Measurements from ENCODE around the gene LAMA4.

LAMA4 gene, protein sequence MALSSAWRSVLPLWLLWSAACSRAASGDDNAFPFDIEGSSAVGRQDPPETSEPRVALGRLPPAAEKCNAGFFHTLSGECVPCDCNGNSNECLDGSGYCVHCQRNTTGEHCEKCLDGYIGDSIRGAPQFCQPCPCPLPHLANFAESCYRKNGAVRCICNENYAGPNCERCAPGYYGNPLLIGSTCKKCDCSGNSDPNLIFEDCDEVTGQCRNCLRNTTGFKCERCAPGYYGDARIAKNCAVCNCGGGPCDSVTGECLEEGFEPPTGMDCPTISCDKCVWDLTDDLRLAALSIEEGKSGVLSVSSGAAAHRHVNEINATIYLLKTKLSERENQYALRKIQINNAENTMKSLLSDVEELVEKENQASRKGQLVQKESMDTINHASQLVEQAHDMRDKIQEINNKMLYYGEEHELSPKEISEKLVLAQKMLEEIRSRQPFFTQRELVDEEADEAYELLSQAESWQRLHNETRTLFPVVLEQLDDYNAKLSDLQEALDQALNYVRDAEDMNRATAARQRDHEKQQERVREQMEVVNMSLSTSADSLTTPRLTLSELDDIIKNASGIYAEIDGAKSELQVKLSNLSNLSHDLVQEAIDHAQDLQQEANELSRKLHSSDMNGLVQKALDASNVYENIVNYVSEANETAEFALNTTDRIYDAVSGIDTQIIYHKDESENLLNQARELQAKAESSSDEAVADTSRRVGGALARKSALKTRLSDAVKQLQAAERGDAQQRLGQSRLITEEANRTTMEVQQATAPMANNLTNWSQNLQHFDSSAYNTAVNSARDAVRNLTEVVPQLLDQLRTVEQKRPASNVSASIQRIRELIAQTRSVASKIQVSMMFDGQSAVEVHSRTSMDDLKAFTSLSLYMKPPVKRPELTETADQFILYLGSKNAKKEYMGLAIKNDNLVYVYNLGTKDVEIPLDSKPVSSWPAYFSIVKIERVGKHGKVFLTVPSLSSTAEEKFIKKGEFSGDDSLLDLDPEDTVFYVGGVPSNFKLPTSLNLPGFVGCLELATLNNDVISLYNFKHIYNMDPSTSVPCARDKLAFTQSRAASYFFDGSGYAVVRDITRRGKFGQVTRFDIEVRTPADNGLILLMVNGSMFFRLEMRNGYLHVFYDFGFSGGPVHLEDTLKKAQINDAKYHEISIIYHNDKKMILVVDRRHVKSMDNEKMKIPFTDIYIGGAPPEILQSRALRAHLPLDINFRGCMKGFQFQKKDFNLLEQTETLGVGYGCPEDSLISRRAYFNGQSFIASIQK (N-terminal part only)

DNA sequence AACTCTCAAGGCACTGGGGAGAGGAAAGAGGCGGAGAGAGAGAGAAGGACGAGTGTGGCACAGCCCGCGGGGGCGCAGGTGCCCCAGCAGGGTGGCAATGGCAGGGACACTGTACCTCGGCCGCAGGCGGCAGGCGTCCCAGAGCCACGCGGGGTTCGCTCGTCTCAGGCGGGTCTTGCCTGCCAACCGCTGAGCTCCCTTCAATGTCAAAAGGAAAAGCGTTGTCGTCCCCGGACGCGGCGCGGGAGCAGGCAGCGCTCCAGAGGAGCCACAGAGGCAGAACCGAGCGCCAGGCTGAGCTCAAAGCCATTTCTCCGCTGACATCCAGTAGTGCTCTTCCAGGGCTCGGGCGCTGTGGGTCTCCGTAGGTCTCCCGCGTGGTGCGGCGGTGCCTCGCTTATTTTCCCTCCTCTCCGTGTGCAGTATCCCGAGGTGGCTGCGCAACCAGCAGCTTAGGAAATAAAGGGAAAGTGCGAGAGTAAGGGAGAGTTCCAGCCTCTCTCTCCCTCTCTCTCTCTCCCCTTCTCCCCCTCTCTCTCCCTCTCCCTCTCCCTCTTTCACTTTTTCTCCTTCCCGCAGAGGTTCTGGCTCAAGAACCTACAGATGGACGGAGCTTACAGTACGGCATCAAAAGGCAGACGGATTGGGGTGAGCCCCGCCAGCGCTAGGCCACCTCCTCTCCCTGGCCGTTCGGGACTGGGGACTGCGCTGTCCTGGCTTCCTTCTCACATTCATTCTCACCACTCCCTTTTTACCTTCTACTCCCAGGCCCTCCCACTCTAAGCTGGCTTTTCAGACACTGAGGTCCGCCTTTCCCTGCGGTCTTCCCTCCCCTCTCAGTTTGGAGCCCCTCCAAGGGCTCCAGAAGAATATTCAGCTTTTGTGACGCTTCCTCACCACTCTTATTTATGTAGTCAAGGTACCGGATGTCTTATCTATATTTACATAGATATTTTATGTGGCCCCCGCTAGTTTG is at the start of gene LAMA4:
Gene LAMA4, minus strand, starts transcription at position 727 of the 976 bp plus-strand sequence. Its CDS starts 417 bp downstream, at position 310.
- H3K4me3 ChIP-seq (ENCODE audit: low read depth, low read length): peak within 1 kb of the TSS; percentile 77
- H3K4me1 ChIP-seq (ENCODE audit: control insufficient read depth, insufficient read depth, low read length): peaks cover 15% of the 10 kb centered on the region
- no peak within 1 kb of the TSS for H3K27ac ChIP-seq (ENCODE audit: low read depth, low read length)
- H3K9me3 ChIP-seq (ENCODE audit: control insufficient read depth, insufficient read depth, low read length): no peaks in the 10 kb centered on the region
- H3K27me3 ChIP-seq (ENCODE audit: control insufficient read depth, insufficient read depth, low read length): peaks cover 34% of the 10 kb centered on the region
- H3K9ac ChIP-seq (ENCODE audit: low read depth, low read length): 0 out of 2 replicates have a peak within 1 kb of the TSS, but pooled peaks have one; percentile 5
- H3K36me3 ChIP-seq (ENCODE audit: control insufficient read depth, insufficient read depth, low read length): no peaks in the 10 kb centered on the region

GRCh38 chr6:112302142-112302705 is 47.9 kb upstream of the LAMA4 start:
- H3K4me3 ChIP-seq (ENCODE audit: low read depth, low read length): no peak overlapping the region
- no peak overlapping the region for H3K9ac ChIP-seq (ENCODE audit: low read depth, low read length)
- H3K9me3 ChIP-seq (ENCODE audit: control insufficient read depth, insufficient read depth, low read length): no peaks in the 10 kb centered on the region
- no peaks in the 10 kb centered on the region for H3K36me3 ChIP-seq (ENCODE audit: control insufficient read depth, insufficient read depth, low read length)
- no peaks in the 10 kb centered on the region for H3K4me1 ChIP-seq (ENCODE audit: control insufficient read depth, insufficient read depth, low read length)
- no peaks in the 10 kb centered on the region for H3K27me3 ChIP-seq (ENCODE audit: control insufficient read depth, insufficient read depth, low read length)
- no peak overlapping the region for H3K27ac ChIP-seq (ENCODE audit: low read depth, low read length)

DNA sequence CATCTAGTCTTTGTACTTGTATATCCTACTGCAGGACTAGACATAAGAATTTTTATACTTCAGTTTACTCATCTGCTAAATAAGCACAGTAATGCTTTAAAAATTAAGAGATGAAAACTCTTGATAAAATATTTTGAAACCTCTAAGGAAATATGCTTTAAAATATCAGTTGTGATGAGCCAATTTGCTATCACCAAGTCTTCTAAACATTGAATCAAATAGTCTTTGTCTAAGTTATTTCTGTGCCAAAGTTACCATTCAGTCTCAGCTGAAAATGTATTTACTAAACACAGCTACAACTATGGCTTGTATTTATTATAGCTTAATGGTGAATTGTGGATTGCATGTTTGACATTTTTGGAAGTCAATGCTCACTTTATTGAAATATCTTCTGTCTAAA is 46.5 kb upstream of the LAMA4 start:
- no peaks in the 10 kb centered on the region for H3K36me3 ChIP-seq (ENCODE audit: control insufficient read depth, insufficient read depth, low read length)
- no peaks in the 10 kb centered on the region for H3K9me3 ChIP-seq (ENCODE audit: control insufficient read depth, insufficient read depth, low read length)
- no peak overlapping the region for H3K4me3 ChIP-seq (ENCODE audit: low read depth, low read length)
- no peak overlapping the region for H3K9ac ChIP-seq (ENCODE audit: low read depth, low read length)
- no peak overlapping the region for H3K27ac ChIP-seq (ENCODE audit: low read depth, low read length)
- H3K4me1 ChIP-seq (ENCODE audit: control insufficient read depth, insufficient read depth, low read length): no peaks in the 10 kb centered on the region
- H3K27me3 ChIP-seq (ENCODE audit: control insufficient read depth, insufficient read depth, low read length): no peaks in the 10 kb centered on the region

DNA sequence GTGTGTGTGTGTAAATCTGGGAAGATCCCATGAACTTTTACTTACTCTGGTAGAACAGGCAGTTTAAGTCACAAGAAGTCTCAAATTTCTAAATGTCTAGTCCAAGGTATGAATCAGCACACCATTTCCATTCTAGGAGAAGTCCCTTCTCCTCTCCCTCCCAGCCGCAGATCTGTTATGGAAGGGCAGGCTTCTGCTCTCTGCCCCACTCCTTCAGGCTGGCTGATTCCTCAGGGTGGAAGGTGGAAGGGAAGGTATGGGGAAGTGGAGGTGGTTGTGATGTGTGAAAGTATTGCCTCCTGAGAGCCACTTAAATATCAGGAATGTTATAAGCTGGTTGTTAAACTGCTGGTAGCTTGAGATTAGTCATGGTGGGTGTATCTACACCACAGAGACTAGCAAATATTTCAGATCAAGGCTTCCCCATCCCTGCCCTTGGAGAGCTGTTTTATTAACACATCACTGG is 44.5 kb upstream of the LAMA4 start:
- Histone ChIP-seq H3K27ac (ENCODE audit: low read depth, low read length) (no peak overlapping the region), H3K4me3 (ENCODE audit: low read depth, low read length) (no peak overlapping the region), H3K9ac (ENCODE audit: low read depth, low read length) (no peak overlapping the region), H3K4me1 (ENCODE audit: control insufficient read depth, insufficient read depth, low read length) (no peaks in the 10 kb centered on the region), H3K36me3 (ENCODE audit: control insufficient read depth, insufficient read depth, low read length) (no peaks in the 10 kb centered on the region), H3K9me3 (ENCODE audit: control insufficient read depth, insufficient read depth, low read length) (no peaks in the 10 kb centered on the region), H3K27me3 (ENCODE audit: control insufficient read depth, insufficient read depth, low read length) (no peaks in the 10 kb centered on the region)

- H3K27me3 ChIP-seq (ENCODE audit: control insufficient read depth, insufficient read depth, low read length): no peaks in the 10 kb centered on the region
- no peaks in the 10 kb centered on the region for H3K36me3 ChIP-seq (ENCODE audit: control insufficient read depth, insufficient read depth, low read length)
- H3K9ac ChIP-seq (ENCODE audit: low read depth, low read length): no peak overlapping the region
- no peak overlapping the region for H3K4me3 ChIP-seq (ENCODE audit: low read depth, low read length)
- no peak overlapping the region for H3K27ac ChIP-seq (ENCODE audit: low read depth, low read length)
- no peaks in the 10 kb centered on the region for H3K9me3 ChIP-seq (ENCODE audit: control insufficient read depth, insufficient read depth, low read length)
- H3K4me1 ChIP-seq (ENCODE audit: control insufficient read depth, insufficient read depth, low read length): no peaks in the 10 kb centered on the region
These were observed 43.8 kb upstream of the LAMA4 start for GRCh38 chr6:112298021-112298745.

DNA sequence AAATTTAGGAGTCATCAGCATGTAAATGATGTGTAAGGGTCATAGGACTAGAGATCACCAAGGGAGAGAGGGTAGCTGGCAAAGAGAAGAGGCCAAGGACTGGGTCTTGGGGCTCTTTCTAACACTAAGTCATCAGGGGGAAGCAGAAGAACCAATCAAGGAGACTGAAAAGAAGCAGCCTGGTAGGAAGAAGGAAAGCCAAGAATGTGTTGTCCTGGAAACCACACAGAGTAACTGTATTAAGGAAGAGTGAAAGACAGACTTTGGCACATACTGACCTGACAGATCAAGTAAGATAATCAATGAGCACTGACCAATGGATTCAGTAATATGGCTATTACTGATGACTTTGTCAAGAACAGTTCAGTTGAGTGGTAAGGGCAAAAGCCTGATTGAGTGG is 42.3 kb upstream of the LAMA4 start:
- no peaks in the 10 kb centered on the region for H3K4me1 ChIP-seq (ENCODE audit: control insufficient read depth, insufficient read depth, low read length)
- H3K27ac ChIP-seq (ENCODE audit: low read depth, low read length): no peak overlapping the region
- H3K9me3 ChIP-seq (ENCODE audit: control insufficient read depth, insufficient read depth, low read length): no peaks in the 10 kb centered on the region
- no peaks in the 10 kb centered on the region for H3K36me3 ChIP-seq (ENCODE audit: control insufficient read depth, insufficient read depth, low read length)
- no peak overlapping the region for H3K9ac ChIP-seq (ENCODE audit: low read depth, low read length)
- H3K4me3 ChIP-seq (ENCODE audit: low read depth, low read length): no peak overlapping the region
- H3K27me3 ChIP-seq (ENCODE audit: control insufficient read depth, insufficient read depth, low read length): no peaks in the 10 kb centered on the region

DNA sequence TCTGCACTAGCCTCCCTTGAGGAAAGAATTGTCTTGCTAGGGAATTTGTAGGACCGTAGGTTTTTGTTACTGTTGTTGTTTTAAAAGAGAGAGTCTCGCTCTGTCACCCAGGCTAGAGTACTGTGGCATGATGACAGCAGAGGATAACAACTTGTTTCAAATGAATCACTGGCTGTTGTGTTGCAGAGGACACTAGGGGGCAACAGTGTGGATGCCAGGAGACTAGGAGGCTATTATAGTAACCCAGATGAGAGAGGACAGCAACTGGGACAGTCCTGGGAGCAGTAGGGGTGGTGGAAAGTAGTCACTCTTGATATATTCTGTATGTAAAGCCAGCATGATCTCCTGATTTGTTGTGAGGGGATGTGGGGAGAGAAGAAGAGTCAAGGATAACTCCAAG is 41.8 kb upstream of the LAMA4 start:
- H3K9ac ChIP-seq (ENCODE audit: low read depth, low read length): no peak overlapping the region
- H3K27me3 ChIP-seq (ENCODE audit: control insufficient read depth, insufficient read depth, low read length): no peaks in the 10 kb centered on the region
- no peaks in the 10 kb centered on the region for H3K4me1 ChIP-seq (ENCODE audit: control insufficient read depth, insufficient read depth, low read length)
- no peak overlapping the region for H3K4me3 ChIP-seq (ENCODE audit: low read depth, low read length)
- no peaks in the 10 kb centered on the region for H3K9me3 ChIP-seq (ENCODE audit: control insufficient read depth, insufficient read depth, low read length)
- no peaks in the 10 kb centered on the region for H3K36me3 ChIP-seq (ENCODE audit: control insufficient read depth, insufficient read depth, low read length)
- H3K27ac ChIP-seq (ENCODE audit: low read depth, low read length): no peak overlapping the region

DNA sequence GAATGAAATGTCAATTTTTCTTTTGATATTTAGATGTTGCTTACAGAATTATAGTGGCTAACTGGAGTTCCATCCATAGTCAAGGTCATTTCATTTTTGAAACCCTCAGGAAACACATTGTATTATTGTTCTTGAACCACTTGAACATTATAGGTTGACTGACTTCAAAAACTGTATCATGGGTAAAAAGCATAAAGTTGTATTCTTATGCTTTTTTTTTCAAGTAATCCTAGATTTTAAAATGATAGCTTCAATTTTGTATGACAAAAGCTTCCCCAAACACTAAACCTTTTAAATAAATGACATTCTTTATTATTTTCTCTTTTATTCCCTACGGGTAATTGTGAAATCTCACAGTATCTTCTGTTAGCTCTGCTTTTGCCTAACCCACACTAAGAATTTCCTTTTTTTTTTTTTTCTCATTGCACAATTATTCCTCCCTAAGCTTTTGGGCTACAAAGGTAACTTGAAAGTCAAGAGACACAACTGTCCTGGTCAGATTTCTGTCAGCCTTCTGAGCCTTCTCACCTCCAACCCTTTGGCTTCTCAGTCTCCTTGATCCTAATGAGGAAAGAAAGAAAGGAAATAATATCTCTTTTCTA is 36.9 kb upstream of the LAMA4 start:
- Histone ChIP-seq H3K27ac (ENCODE audit: low read depth, low read length) (no peak overlapping the region), H3K36me3 (ENCODE audit: control insufficient read depth, insufficient read depth, low read length) (no peaks in the 10 kb centered on the region), H3K4me1 (ENCODE audit: control insufficient read depth, insufficient read depth, low read length) (peaks cover 3% of the 10 kb centered on the region; the same call in 1 of the 2 replicates), H3K27me3 (ENCODE audit: control insufficient read depth, insufficient read depth, low read length) (no peaks in the 10 kb centered on the region), H3K9me3 (ENCODE audit: control insufficient read depth, insufficient read depth, low read length) (no peaks in the 10 kb centered on the region), H3K9ac (ENCODE audit: low read depth, low read length) (no peak overlapping the region), H3K4me3 (ENCODE audit: low read depth, low read length) (no peak overlapping the region)

GRCh38 chr6:112289038-112289566 is 34.7 kb upstream of the LAMA4 start:
- no peak overlapping the region for H3K4me3 ChIP-seq (ENCODE audit: low read depth, low read length)
- H3K27me3 ChIP-seq (ENCODE audit: control insufficient read depth, insufficient read depth, low read length): no peaks in the 10 kb centered on the region
- H3K36me3 ChIP-seq (ENCODE audit: control insufficient read depth, insufficient read depth, low read length): no peaks in the 10 kb centered on the region
- no peak overlapping the region for H3K27ac ChIP-seq (ENCODE audit: low read depth, low read length)
- no peak overlapping the region for H3K9ac ChIP-seq (ENCODE audit: low read depth, low read length)
- H3K4me1 ChIP-seq (ENCODE audit: control insufficient read depth, insufficient read depth, low read length): peaks cover 3% of the 10 kb centered on the region; the same call in 1 of the 2 replicates
- no peaks in the 10 kb centered on the region for H3K9me3 ChIP-seq (ENCODE audit: control insufficient read depth, insufficient read depth, low read length)

Measured in HUES48 (cell line).